ENCODE measurements around the gene SULT1A2.

- no peak for TF ChIP-seq TCF12 (IDR thresholded peaks at IDR 0.05; ENCODE audit: low read depth, low read length)
- TF ChIP-seq CTCF (IDR thresholded peaks at IDR 0.05; ENCODE audit: control extremely low read depth in 1 of 3, insufficient read depth in 1 of 3, low read depth in 1 of 3, low read length in 3 of 3): no peak
- TF ChIP-seq JUND (IDR thresholded peaks at IDR 0.05; ENCODE audit: low read length): no peak
- no peak for TF ChIP-seq EP300 (IDR thresholded peaks at IDR 0.05; ENCODE audit: borderline replicate concordance in 1 of 2, low read depth in 2 of 2, low read length in 2 of 2)
- TF ChIP-seq EGR1 (IDR thresholded peaks at IDR 0.05; ENCODE audit: borderline replicate concordance, low read depth, low read length): no peak
- no peak for TF ChIP-seq POLR2A (IDR thresholded peaks at IDR 0.05; ENCODE audit: control extremely low read depth in 1 of 2, low read depth in 2 of 2, low read length in 2 of 2)
- TF ChIP-seq GABPA (IDR thresholded peaks at IDR 0.05; ENCODE audit: borderline replicate concordance, insufficient read depth, low read length): no peak
- TF ChIP-seq ZNF274 (IDR thresholded peaks at IDR 0.05; ENCODE audit: borderline replicate concordance, extremely low read depth, low read length): no peak
- TF ChIP-seq YY1 (IDR thresholded peaks at IDR 0.05; ENCODE audit: low read depth, low read length): no peak
- TF ChIP-seq RXRA (IDR thresholded peaks at IDR 0.05; ENCODE audit: insufficient read depth, low read depth, low read length): no peak
- TF ChIP-seq ATF3 (IDR thresholded peaks at IDR 0.05; ENCODE audit: insufficient read depth, low read depth, low read length): no peak
- no peak for TF ChIP-seq NRF1 (IDR thresholded peaks at IDR 0.05; ENCODE audit: low read depth, low read length)
Observed at GRCh38 chr16:28603381-28604185, 6.7 kb upstream of the SULT1A2 start.

Measured in H1 (cell line).